Osteoblast (primary cell): Measurements from ENCODE around the gene ZBTB44. TPM values are rescaled to one million over a fixed set of nuclear protein-coding genes. Genes with fewer than 3 reads are reported as not detected.

ENCODE experiments used
- DNase-seq: peaks from one replicate; pipeline ENCODE4 v3.0.0; 2011; ENCODE audit warnings: low spot score, mixed read lengths; ENCODE audit not compliant: insufficient read length; ENCODE audit errors: missing footprints
- H2AFZ ChIP-seq: 2 replicates; pipeline ENCODE4 v1.6.0; 2011; ENCODE audit warnings: mild to moderate bottlenecking, low read length
- H3K27ac ChIP-seq: 2 replicates; pipeline ENCODE4 v1.5.1; 2011; ENCODE audit warnings: mild to moderate bottlenecking, low read depth, low read length, moderate library complexity
- H3K27me3 ChIP-seq: 2 replicates; pipeline ENCODE4 v1.6.0; 2012; ENCODE audit warnings: mild to moderate bottlenecking, control low read depth, inconsistent platforms, low read length, moderate library complexity; ENCODE audit not compliant: insufficient read depth
- H3K36me3 ChIP-seq: 2 replicates; pipeline ENCODE4 v1.5.1; 2011; ENCODE audit warnings: mild to moderate bottlenecking, low read length, control low read depth, moderate library complexity; ENCODE audit not compliant: insufficient read depth
- H3K4me1 ChIP-seq: 2 replicates; pipeline ENCODE4 v1.5.1; 2011; ENCODE audit warnings: mild to moderate bottlenecking, low read length, control low read depth, moderate library complexity; ENCODE audit not compliant: insufficient read depth
- H3K4me2 ChIP-seq: 2 replicates; pipeline ENCODE4 v1.6.0; 2011; ENCODE audit warnings: mild to moderate bottlenecking, low read length; ENCODE audit not compliant: insufficient read depth
- H3K4me3 ChIP-seq: fragments of 200-600 bp; sonication (generic); 3 replicates; pipeline ENCODE4 v1.5.1; 2012; ENCODE audit warnings: mild to moderate bottlenecking, low read length, inconsistent platforms; ENCODE audit not compliant: insufficient read depth
- H3K79me2 ChIP-seq: 2 replicates; pipeline ENCODE4 v1.6.0; 2012; ENCODE audit warnings: mild to moderate bottlenecking, low read length, control low read depth, inconsistent platforms; ENCODE audit not compliant: insufficient read depth
- H3K9me3 ChIP-seq: 2 replicates; pipeline ENCODE4 v1.5.1; 2011; ENCODE audit warnings: low read depth, low read length, control low read depth
- H4K20me1 ChIP-seq: 2 replicates; pipeline ENCODE4 v1.6.0; 2012; ENCODE audit warnings: mild to moderate bottlenecking, low read length, control low read depth; ENCODE audit not compliant: insufficient read depth
- total RNA-seq: library from RNA; depleted of rRNA; stranded (reverse); fragments of >200 nt; gene quantifications from 2 replicates; pipeline ENCODE4 v1.2.3, GENCODE V29; 2012
- TF ChIP-seq, protein P1 (sequence below): IDR thresholded peaks from 2 replicates; pipeline ENCODE4 v1.5.1; 2011; ENCODE audit warnings: mild to moderate bottlenecking, low read depth, low read length, moderate library complexity; ENCODE audit errors: extremely low read depth

Gene ZBTB44
- total RNA-seq, 1 donor: 50.3 TPM

DNA sequence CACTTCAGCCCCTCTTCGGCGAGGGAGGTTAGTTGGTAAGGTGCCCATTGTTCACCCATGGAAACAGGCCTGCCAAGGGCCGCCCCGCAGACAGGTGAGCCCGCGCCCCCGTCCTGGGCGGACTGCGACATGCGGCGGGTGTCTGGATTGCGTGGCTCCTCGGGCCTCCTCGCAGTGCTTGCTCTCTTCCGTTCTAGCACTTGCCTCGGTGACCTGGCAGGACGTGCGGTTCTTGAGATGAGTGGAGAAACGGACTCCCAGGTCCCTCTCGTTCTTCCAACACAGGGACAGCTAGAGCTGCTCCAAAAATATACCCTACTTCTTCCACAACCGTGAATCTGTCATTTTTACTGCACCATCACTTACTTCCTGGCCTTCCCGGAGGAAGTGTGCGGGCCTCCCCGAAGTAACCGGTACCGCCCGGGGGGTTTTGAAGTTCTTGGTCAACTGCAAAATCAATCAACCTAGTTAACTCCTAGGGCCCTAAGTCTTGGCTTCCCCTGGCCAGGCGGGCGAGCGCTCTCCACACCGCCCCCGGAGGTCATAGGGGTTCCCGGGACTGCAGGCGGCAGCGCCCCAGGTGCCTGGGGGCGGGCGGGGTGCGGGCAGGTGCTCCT lies 745 bp upstream of the ZBTB44 start:
- Histone ChIP-seq H3K4me1 (peaks cover 14% of the 10 kb centered on the region), H3K4me2 (peak overlapping the region; percentile 83), H3K36me3 (no peaks in the 10 kb centered on the region), H3K79me2 (peaks cover 15% of the 10 kb centered on the region), H3K27me3 (no peaks in the 10 kb centered on the region), H3K4me3 (peak overlapping the region; percentile 77), H3K9me3 (peaks cover 3% of the 10 kb centered on the region), H4K20me1 (peaks cover 8% of the 10 kb centered on the region), H3K27ac (no peak overlapping the region), H2AFZ (peak overlapping the region; percentile 96)
- TF ChIP-seq, protein P1, sequence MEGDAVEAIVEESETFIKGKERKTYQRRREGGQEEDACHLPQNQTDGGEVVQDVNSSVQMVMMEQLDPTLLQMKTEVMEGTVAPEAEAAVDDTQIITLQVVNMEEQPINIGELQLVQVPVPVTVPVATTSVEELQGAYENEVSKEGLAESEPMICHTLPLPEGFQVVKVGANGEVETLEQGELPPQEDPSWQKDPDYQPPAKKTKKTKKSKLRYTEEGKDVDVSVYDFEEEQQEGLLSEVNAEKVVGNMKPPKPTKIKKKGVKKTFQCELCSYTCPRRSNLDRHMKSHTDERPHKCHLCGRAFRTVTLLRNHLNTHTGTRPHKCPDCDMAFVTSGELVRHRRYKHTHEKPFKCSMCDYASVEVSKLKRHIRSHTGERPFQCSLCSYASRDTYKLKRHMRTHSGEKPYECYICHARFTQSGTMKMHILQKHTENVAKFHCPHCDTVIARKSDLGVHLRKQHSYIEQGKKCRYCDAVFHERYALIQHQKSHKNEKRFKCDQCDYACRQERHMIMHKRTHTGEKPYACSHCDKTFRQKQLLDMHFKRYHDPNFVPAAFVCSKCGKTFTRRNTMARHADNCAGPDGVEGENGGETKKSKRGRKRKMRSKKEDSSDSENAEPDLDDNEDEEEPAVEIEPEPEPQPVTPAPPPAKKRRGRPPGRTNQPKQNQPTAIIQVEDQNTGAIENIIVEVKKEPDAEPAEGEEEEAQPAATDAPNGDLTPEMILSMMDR: no peak
- no peak for DNase-seq

DNA sequence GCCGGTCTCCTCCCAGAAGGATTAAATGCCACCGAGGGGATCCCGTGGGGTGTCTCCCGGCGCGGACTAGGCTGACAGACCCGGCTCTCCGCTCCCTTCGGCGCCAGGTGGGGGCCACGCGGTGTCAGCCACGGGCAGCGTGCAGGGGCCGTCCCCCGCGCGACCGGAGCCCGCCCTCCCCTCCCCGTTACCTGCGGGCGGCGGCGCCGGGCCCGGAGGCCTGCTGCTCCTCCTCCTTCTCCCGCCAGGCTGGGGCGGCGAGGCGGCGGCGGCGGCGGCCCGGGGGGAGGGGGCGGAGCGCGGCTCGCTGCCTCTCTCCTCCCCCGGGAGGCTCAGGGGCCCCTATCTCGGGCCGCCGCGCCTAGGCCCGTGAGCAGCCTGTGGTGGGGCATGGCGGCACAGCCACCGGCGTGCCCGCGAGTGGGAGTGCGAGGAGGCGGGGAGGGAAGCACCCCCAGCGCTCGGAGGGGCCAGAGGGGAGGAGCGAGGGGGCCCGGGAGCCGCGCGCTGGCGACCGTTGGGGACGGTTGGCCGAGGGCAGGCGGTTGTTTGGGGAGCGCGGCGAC lies 450 bp downstream of the ZBTB44 start:
- Histone ChIP-seq H3K27me3 (no peaks in the 10 kb centered on the region), H3K4me2 (peak overlapping the region; percentile 76), H4K20me1 (peaks cover 13% of the 10 kb centered on the region), H2AFZ (peak overlapping the region; percentile 73), H3K36me3 (no peaks in the 10 kb centered on the region), H3K4me1 (peaks cover 14% of the 10 kb centered on the region), H3K27ac (no peak overlapping the region), H3K4me3 (peak overlapping the region; percentile 77), H3K9me3 (no peaks in the 10 kb centered on the region), H3K79me2 (peaks cover 19% of the 10 kb centered on the region)
- DNase-seq: peak; percentile 95
- TF ChIP-seq, protein P1: no peak

DNA sequence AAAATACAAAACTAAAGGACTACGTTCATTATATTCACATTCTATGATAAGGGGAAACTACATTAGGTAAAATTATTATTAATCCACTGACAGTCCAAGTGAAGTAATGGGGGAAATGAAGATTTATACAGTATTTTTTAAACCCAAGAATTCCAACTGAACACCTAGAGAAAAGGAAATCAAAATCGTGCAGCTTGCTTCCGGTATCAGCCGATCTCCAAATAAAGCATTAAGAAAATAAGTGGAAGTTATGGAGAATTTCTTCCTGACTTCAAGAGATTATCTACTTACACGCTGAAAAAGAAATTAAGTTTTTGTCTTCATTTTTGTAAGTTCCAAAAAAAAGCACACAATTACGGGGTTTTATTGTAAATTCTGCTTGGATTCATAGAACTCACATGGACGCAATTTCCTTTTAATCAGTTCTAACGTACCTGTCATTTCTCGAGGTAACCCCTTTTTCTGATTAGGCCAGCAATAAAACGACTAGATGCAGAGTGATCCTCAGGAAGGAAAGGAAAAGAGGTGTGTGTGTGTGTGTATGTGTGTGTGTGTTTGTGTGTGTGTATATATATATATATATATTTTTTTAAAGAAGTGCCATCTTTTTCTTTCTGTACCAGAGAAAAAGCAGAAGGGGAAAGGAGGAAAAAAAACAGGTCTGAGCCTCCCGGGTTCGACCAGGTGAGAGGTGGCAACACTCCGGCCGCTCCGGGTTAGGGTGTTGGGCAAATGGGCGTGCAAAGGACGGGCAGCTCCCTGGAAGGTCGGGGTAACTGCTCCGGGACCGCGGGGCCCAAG lies 1.1 kb downstream of the ZBTB44 start:
- H3K79me2 ChIP-seq: peaks cover 25% of the 10 kb centered on the region
- peak; percentile 67 for DNase-seq
- peak overlapping the region; percentile 76 for H3K4me2 ChIP-seq
- no peaks in the 10 kb centered on the region for H3K27me3 ChIP-seq
- no peaks in the 10 kb centered on the region for H3K9me3 ChIP-seq
- peaks cover 14% of the 10 kb centered on the region for H4K20me1 ChIP-seq
- TF ChIP-seq, protein P1: no peak
- peaks cover 9% of the 10 kb centered on the region for H3K4me1 ChIP-seq
- no peak overlapping the region for H3K27ac ChIP-seq
- no peaks in the 10 kb centered on the region for H3K36me3 ChIP-seq
- peak overlapping the region; percentile 73 for H2AFZ ChIP-seq
- H3K4me3 ChIP-seq: peak overlapping the region; percentile 77

DNA sequence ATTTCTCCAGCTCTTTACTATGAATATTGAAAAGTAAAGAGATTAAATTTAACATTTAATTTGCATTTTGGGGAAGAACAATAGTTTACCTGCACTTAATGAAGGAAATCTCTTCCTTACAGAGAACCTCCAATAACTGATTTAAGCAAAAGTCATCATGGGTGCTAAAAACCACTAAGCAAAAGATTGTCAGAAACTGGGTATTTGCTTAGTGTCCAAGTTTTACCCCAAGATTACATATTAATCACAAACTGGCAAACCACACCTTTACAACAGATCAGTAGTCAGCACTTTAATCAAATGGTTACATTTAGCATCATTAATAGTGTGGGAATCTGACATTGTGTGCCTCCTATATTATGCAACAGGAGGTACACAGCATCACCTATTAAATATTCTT lies 2.7 kb downstream of the ZBTB44 start:
- Histone ChIP-seq H3K4me2 (no peak overlapping the region), H3K4me3 (no peak overlapping the region), H3K27ac (no peak overlapping the region), H3K27me3 (no peaks in the 10 kb centered on the region), H2AFZ (no peak overlapping the region), H3K79me2 (peaks cover 36% of the 10 kb centered on the region), H3K4me1 (peaks cover 9% of the 10 kb centered on the region), H4K20me1 (peaks cover 14% of the 10 kb centered on the region), H3K36me3 (no peaks in the 10 kb centered on the region), H3K9me3 (no peaks in the 10 kb centered on the region)
- TF ChIP-seq, protein P1: no peak
- DNase-seq: peak; percentile 87
